C4-2B (cell line): ENCODE data around the gene RBM18.

Experiments
- CTCF ChIP-seq: fragments of 450-650 bp; conservative IDR thresholded peaks from 2 replicates; pipeline ENCODE4 v1.5.1; 2017; ENCODE audit warnings: mild to moderate bottlenecking
- ZFX ChIP-seq: fragments of 450-650 bp; IDR thresholded peaks from 2 replicates; pipeline ENCODE4 v1.6.1; 2017

- TF ChIP-seq CTCF (no peak), ZFX (no peak)
These were observed 20.3 kb downstream of the RBM18 start for GRCh38 chr9:122244349-122244748.
